NCI-H1930 (cell line): ENCODE results near the gene LDHAL6B.

Source experiments
- DNase-seq, 2 experiments: peaks; one replicate each; lab custom pipeline; 2025; lab: John Stamatoyannopoulos, UW

The LDHAL6B gene

DNA sequence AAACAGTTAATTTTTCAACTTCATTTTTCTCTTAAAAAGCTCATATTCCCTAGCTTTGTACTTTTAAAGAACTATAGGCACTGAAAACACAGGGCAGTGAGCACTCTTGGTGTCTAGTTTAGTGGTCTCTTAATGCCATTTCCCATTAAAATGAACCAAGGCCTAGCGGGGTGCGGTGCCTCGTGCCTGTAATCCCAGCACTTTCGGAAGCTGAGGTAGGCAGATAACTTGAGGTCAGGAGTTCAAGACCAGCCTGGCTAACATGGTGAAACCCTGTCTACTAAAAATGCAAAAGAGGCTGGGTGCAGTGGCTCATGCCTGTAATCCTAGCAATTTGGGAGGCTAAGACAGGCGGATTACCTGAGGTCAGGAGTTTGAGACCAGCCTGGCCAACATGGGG lies 45.5 kb downstream of the LDHAL6B start:
- DNase-seq, result no peak

DNA sequence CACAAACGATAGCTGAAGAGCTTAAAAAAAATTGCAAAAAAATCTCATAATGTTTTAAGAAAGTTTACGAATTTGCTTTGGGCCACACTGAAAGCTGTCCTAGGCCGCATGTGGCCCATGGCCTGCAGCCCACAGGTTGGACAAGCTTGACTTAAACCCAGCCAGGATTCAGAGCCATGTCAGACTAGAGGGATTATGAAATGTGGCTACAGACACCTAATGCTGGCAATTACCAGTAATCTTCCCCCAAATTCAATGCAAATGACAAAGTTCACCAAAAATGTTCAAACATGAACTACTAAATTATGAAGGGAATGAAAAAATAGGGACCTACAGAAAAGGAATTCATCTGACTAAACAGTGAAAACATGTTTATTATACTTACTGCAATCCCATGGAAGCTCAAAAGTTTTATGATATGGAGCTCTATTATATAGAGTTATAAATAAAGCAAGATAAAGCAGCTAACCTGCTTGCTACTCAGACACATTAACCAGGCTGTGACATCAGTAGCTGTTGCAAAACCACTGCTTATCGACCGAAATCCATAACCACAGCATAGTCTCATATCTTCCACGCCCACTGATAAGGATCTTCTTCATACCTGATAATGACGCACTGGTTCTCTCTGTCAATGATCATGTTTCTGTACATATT lies 49.2 kb downstream of the LDHAL6B start:
- no peak for DNase-seq

DNA sequence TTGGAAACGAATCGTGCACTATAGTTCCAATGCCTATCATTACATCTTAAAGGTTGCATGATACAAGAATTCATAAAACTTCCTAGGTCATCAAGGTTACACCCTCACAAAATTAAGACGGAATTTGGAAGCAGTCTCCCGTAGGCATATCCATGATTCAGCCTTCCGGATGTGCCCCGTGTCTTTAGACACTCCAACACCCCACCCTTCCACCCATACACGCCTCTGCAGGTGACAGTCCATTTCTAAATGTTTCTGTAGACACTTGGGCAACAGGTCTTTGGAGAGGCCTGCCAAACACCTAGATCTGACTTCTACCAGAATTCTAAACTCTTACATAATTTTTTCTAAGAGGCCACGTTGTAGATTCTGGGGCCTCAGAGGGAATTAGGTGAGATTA lies 49.8 kb downstream of the LDHAL6B start:
- DNase-seq, result no peak

DNA sequence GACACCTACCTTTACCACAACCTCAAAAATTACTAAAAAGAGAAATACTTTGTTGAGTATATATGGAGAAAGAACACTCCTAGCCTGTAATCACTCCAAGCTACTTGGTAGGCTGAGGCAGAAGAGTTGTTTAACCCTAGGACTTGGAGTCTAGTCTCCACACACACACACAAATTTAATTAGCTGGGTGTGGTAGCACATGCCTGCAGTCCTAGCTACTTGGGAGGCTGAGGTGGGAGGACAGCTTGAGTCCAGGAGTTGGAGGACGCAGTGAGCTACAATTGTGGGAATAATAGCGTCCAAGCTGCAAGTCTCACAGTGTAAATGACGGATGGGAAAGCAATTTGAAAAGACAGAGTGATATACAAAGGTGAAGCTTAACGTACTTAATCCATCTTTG lies 50.5 kb downstream of the LDHAL6B start:
- DNase-seq, result no peak
